ENCODE measurements around the gene FGF18.

The FGF18 gene

DNA sequence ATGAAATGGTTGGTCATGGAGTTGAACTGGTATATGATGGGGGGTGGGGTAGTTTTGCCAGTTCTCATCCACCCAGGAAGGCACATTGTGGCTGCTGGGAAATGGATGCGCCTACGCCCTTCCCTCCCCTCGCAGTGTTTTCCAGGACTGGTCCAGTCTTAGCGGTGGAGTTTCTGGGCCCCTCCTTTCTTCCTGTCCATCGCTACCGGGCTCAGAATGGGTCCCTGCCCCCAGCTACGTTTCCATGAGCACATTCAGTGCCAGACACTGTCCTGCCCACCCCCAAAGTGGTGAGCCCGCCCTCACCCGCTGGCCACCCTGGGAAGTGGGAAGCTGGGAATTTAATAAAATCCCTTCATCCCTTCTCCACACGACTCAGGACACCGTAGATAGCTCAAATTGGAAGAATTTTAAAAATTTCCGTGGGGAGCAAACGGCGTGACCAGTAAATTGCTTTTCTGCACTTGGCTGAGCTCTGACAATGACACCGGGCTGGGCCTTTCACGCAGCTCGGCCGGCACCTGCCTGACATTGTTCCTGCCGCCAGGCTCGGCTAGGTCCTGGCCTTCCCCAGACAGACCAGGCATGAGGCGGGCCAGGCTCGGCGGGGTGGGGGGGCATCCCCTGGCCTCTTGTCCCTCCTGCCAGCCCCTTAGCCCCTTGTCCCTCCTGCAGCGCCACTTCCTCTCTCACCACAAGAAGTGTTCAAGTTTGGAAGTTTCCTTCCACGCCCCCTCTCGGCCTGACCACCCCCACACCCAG is 3.6 kb downstream of the FGF18 start:
- DNase-seq (ENCODE audit: low spot score) = no peak

DNA sequence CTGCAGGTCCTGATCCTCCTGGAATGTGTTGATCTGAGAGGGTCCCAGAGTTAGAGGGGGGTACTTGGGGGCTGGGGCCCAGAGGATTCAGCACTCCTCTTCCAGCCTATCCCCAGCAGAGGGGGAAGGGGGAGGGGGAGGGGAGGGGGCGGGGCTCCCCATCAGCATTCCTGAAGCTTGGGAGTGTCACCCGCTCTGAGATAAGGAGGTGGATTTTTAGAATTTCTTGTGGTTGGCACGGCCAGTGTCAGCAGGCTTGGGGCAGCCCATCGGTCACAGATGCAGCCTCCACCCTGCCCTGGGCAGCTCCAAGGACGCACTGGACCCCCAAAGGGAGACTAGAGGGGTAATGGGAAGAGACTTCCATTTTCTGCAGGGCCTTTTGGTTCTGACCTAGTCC is 5.3 kb downstream of the FGF18 start:
- DNase-seq (ENCODE audit: low spot score) = peak; percentile 69

GRCh38 chr5:171425596-171426244 is 6.3 kb downstream of the FGF18 start:
- no peak for DNase-seq (ENCODE audit: low spot score)

GRCh38 chr5:171426266-171426665 is 6.8 kb downstream of the FGF18 start:
- DNase-seq (ENCODE audit: low spot score) = no peak

GRCh38 chr5:171426680-171427079 is 7.2 kb downstream of the FGF18 start:
- no peak for DNase-seq (ENCODE audit: low spot score)

DNA sequence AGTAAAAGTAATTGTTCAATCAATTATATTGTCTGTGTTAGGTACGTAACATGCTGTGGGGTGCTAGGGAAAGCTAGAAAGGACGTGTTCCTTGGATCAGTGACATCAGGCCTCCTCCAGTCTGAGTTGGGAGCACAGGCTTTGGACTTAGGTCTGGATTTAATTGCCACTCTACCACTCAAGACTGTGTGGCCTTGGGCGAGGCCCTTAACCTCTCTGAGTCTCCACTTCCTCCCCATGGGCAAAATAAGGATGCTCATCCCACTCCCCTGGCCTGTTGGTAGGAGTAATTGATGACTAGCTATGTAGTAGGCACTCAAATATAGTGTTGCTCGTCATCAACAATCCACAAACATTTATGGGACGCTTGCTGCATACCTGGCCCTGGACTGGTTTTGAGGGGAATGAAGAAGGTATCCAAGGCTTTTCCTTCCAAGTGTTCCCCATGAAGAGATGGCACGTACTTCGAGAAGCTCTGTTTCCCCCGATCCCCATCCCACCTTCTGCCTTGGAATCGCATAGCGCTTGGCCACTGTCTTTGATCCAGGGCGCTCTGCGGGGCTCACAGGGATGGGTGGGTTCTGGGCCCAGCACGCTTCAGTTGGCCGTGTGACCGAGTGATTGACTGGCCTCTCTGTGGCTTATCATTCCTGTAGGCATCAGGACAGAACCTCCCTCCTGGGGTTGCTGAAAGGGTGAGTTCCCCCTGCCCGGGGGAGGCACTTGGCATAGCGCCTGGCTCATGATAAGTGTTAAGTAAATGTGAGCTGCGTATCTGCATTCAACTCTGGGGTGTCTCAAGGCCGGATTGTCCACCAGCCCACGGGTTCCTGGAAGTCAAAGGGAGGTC is 8.1 kb downstream of the FGF18 start:
- DNase-seq (ENCODE audit: low spot score) = no peak

- no peak for DNase-seq (ENCODE audit: low spot score)
Measured at GRCh38 chr5:171428168-171428696, 8.8 kb downstream of the FGF18 start.

DNA sequence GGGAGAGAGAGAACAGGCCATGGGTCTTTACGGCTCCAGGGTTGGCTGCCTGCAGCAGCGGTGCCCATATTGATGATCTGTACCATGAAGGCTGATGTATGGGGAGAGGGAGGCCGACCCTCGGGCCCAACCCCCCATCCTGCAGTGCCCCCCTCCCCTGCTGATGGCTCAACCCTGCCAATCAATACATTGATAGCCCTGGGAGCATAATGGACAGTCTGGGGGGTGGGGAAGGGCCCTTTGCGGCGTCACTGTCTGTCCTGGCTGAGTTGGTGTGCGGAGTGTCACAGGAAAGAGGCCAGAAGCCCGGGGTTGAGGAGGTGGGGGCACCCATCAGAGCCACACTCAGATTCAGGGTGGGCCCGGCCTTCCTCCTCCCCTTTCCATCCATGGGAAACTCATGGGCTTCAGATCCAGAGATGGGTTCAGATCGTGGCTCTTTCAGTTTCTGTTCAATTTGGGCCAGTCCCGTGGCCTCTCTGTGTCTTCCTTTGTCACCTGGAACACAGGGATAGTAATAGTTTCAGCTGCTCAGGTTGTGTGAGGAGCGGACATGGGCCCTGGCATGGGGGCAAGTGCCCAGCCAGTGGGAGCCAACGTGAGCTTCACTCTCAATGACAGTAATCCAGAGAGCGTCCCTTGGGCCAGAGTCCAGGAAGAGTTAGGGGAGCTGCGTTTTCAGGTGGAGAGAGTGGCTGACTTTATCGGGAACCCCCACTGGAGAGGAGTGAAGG is 9.5 kb downstream of the FGF18 start:
- no peak for DNase-seq (ENCODE audit: low spot score)

GRCh38 chr5:171429543-171429910 is 10.1 kb downstream of the FGF18 start:
- no peak for DNase-seq (ENCODE audit: low spot score)

GRCh38 chr5:171431251-171431777 is 11.9 kb downstream of the FGF18 start:
- DNase-seq (ENCODE audit: low spot score) = no peak

DNA sequence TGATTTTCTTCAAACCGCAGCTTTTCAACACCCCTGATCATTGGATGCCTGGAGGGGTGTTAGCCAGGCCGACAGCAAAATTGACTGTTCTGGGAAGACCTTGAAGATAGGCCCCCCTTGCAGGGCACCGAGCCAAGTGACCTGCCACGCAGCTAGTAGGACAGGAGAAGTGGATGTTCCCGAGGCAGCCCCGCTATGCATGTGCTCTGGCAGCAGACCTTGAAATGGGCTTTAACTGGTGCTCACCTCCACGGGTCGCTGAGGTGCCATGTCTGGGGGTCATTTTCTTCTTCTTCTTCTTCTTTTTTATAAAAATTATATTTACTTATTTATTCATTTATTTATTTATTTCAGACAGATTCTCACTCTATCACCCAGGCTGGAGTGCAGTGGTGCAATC is 12.6 kb downstream of the FGF18 start:
- DNase-seq (ENCODE audit: low spot score) = no peak

- DNase-seq (ENCODE audit: low spot score) = no peak
Measured at GRCh38 chr5:171432583-171433351, 13.3 kb downstream of the FGF18 start.

- no peak for DNase-seq (ENCODE audit: low spot score)
Measured at GRCh38 chr5:171433352-171433698, 13.9 kb downstream of the FGF18 start.

DNA sequence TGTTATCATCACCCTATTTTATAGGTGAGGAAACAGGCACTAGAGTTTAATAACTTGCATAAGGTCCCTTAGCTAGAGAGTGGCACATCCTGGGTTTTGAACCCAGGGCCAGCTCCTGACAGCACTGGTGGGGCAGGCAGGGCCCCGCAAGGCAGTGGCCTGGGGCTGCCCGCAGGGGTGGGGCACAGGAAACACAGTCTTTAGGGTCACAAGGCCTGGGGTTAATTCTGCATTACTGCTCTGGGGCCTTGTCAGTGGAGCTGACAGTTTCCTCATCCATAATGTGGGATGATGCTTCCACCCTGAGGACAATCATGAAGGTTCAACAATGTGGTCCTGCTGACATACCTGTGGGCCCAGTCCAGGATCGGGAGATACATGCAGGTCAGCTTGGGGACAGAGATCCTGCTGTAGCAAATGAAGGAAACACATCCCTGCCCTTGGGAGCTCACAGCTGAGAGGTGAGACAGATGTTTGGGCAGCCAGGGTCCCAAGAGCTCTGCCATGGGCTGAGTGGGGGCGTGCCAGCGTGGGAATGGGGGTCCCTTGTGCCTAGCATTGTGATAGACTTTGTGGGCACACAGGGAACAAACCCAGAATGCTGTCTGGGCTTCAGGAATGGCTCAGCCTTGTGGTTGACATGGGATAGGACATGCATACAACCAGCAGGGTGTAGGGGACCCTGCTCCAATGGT is 14.7 kb downstream of the FGF18 start:
- no peak for DNase-seq (ENCODE audit: low spot score)

DNA sequence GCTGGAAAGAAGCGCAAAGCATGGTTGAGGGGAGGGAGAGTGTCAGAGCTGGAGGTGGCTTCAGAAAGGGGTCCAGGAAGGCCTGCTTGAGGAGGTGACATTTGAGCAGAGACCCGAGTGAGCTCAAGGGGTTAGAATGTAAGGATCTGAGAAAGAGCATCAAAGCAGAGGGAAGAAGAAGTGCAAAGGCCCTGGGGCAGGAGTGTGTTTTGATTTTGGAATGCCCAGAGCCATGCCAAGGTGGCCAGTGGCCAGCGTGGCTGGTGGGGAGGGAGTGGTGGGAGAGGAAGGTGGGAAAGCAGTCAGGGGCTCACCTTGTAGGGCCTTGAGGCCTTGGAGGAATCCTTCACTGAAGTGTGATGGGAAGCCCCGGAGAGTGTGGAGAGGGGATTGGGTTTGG is 15.4 kb downstream of the FGF18 start:
- DNase-seq (ENCODE audit: low spot score) = no peak

DNA sequence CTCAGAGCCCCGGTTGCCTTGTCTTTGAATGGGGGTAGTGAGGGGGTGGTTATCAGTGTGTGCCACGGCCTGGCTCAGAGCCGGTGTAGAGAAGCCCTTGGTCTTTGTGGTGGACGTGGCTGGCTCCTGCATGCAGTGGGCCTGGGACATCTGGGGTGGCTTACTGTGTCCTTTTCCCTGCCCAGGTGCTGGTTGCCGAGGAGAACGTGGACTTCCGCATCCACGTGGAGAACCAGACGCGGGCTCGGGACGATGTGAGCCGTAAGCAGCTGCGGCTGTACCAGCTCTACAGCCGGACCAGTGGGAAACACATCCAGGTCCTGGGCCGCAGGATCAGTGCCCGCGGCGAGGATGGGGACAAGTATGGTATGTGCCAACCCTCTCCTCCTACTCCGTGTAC is 16.5 kb downstream of the FGF18 start:
- DNase-seq (ENCODE audit: low spot score) = no peak

DNA sequence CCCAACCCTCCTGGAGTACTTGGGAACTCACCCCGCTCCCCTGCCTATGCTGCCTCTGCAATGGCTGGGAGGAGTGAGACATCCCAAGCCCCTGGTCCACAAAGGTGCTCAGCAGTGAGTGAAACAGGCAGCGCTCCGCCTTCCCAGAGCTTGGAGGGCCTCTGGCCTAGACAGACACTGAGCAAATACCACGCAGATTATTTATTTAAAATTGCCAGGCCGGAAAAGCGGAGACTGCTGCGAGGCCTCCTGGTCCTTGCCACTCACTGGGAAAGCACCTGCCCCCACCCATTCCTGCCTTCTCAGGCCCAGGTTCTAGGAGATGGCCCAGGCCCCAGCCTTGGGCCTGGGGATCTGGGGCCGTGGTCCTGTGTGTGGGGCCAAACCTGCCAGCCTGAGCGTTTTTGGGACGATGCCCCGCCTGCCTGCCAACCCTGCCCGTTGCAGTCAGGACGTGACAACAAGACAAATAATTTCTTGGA is 17.4 kb downstream of the FGF18 start:
- DNase-seq (ENCODE audit: low spot score) = no peak

GRCh38 chr5:171437286-171437821 is 17.9 kb downstream of the FGF18 start:
- DNase-seq (ENCODE audit: low spot score) = no peak

GRCh38 chr5:171438738-171439137 is 19.3 kb downstream of the FGF18 start:
- DNase-seq (ENCODE audit: low spot score) = no peak

DNA sequence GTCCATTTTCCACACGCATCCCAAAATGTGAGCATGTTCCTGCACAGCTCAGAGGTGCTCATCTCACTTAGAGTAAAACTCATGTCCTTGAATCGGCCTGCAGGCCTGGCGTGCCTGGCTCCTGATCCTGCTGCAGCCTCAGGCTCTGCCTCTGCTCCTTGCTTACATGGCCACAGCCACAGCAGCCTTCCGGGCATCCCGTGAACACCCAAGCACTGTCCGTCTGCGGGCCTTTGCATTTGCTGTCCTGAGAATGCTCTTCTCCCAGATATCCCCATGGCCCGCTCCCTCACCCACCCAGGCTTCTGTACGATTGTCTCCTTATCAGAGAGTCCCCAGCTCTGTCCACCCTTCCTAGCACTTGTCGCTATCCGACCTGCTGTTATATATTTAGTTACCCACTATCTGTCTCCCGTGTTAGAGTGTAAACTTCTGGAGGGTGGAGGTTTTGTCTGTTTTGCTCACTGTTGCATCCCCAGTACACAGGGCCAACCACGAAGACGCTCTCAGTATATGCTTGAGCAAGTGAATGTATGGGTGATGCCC is 21.9 kb downstream of the FGF18 start:
- DNase-seq (ENCODE audit: low spot score) = no peak
